IPS-20b (cell line): ENCODE results near the gene TSPAN3.

Experiments
- H3K27ac ChIP-seq: one replicate; pipeline ENCODE4 v1.5.1; 2013; ENCODE audit warnings: low read length
- H3K27me3 ChIP-seq: 2 replicates; pipeline ENCODE4 v1.6.1; 2013; ENCODE audit warnings: mild to moderate bottlenecking, low read length, inconsistent platforms; ENCODE audit not compliant: insufficient read depth
- H3K36me3 ChIP-seq: 2 replicates; pipeline ENCODE4 v1.6.1; 2013; ENCODE audit warnings: low read depth, mild to moderate bottlenecking, inconsistent platforms, low read length, moderate library complexity; ENCODE audit not compliant: insufficient read depth
- H3K4me1 ChIP-seq: 2 replicates; pipeline ENCODE4 v1.6.1; 2013; ENCODE audit warnings: mild to moderate bottlenecking, control low read depth, inconsistent platforms, low read length, moderate library complexity; ENCODE audit not compliant: insufficient read depth
- H3K4me3 ChIP-seq: 2 replicates; pipeline ENCODE4 v1.5.1; 2013; ENCODE audit warnings: mild to moderate bottlenecking, low read length, inconsistent platforms
- H3K9ac ChIP-seq: 2 replicates; pipeline ENCODE4 v1.6.1; 2013; ENCODE audit warnings: low read depth, mild to moderate bottlenecking, inconsistent platforms, low read length, moderate library complexity
- H3K9me3 ChIP-seq: 2 replicates; pipeline ENCODE4 v1.6.1; 2013; ENCODE audit warnings: mild to moderate bottlenecking, low read depth, low read length, inconsistent platforms; ENCODE audit not compliant: insufficient read depth

TSPAN3 gene

GRCh38 chr15:77037388-77038209 is 33.3 kb downstream of the TSPAN3 start:
- Histone ChIP-seq H3K27me3 (no peaks in the 10 kb centered on the region), H3K9ac (no peak overlapping the region), H3K9me3 (no peaks in the 10 kb centered on the region), H3K36me3 (peaks cover 18% of the 10 kb centered on the region; the same call in 1 of the 2 replicates), H3K27ac (no peak overlapping the region), H3K4me1 (no peaks in the 10 kb centered on the region), H3K4me3 (no peak overlapping the region)

DNA sequence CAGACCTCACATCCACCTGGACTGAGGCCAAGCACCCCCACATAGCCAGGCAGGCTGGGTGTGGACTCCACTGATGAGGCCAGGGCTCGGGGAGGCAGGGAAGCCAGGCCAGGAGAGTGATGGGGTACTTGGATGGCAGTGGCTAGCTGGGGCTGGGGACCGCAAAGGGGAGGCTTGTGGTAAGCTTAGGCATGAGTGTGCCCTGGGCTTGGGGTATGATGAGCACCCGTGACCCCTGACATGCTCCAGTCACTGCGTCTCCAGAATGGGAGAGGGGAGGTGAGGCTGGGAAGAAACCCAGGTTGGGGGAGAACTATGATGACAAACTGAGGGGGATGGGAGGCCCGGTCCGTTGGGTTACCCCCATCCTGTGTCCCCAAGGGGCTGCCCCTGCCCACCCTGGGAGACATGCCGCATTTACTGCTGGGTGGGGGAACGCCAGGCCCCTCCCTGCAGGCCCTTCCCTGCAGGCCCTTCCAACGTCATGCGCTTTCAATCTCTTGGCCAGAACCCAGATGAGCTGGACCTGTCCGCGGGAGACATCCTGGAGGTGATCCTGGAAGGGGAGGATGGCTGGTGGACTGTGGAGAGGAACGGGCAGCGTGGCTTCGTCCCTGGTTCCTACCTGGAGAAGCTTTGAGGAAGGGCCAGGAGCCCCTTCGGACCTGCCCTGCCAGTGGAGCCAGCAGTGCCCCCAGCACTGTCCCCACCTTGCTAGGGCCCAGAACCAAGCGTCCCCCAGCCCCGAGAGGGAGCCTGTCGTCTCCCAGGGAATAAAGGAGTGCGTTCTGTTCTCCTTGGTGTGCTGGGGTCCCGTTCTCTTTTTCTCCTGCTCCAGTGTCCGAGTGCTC is 34.1 kb downstream of the TSPAN3 start:
- Histone ChIP-seq H3K4me3 (no peak overlapping the region), H3K4me1 (no peaks in the 10 kb centered on the region), H3K9me3 (no peaks in the 10 kb centered on the region), H3K27me3 (no peaks in the 10 kb centered on the region), H3K9ac (no peak overlapping the region), H3K27ac (no peak overlapping the region), H3K36me3 (peaks cover 12% of the 10 kb centered on the region; the same call in 1 of the 2 replicates)

- no peaks in the 10 kb centered on the region for H3K9me3 ChIP-seq
- no peaks in the 10 kb centered on the region for H3K4me1 ChIP-seq
- H3K4me3 ChIP-seq = no peak overlapping the region
- peaks cover 12% of the 10 kb centered on the region; the same call in 1 of the 2 replicates for H3K36me3 ChIP-seq
- no peak overlapping the region for H3K27ac ChIP-seq
- no peaks in the 10 kb centered on the region for H3K27me3 ChIP-seq
- no peak overlapping the region for H3K9ac ChIP-seq
Measured at GRCh38 chr15:77035999-77036471, 34.9 kb downstream of the TSPAN3 start.

DNA sequence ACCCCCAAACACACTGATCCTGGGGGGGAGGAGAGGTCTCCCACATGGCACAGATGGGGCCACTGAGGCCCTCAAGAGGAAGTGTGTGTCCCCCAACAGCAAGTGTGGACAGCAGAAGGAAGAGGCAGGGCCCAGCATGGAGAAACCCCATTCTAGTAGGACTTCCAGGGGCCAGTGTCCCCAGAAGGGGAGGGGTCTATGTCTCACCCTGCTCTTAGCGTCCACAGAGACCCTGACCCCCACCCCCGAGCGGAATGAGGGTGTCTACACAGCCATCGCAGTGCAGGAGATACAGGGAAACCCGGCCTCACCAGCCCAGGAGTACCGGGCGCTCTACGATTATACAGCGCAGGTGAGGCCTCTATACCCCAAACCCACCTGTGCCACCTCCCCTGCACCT is 35.3 kb downstream of the TSPAN3 start:
- Histone ChIP-seq H3K4me3 (no peak overlapping the region), H3K27ac (no peak overlapping the region), H3K36me3 (peaks cover 12% of the 10 kb centered on the region; the same call in 1 of the 2 replicates), H3K9ac (no peak overlapping the region), H3K9me3 (no peaks in the 10 kb centered on the region), H3K4me1 (no peaks in the 10 kb centered on the region; the same call in 1 of the 2 replicates), H3K27me3 (no peaks in the 10 kb centered on the region)

GRCh38 chr15:77034695-77035489 is 36.0 kb downstream of the TSPAN3 start:
- no peak overlapping the region for H3K27ac ChIP-seq
- H3K36me3 ChIP-seq = peaks cover 12% of the 10 kb centered on the region; the same call in 1 of the 2 replicates
- H3K9me3 ChIP-seq = no peaks in the 10 kb centered on the region
- H3K4me3 ChIP-seq = no peak overlapping the region
- no peak overlapping the region for H3K9ac ChIP-seq
- H3K27me3 ChIP-seq = peaks cover under 1% of the 10 kb centered on the region; the same call in 1 of the 2 replicates
- no peaks in the 10 kb centered on the region; the same call in 1 of the 2 replicates for H3K4me1 ChIP-seq

- H3K9ac ChIP-seq = no peak overlapping the region
- peaks cover 10% of the 10 kb centered on the region; the same call in 1 of the 2 replicates for H3K27me3 ChIP-seq
- peaks cover 6% of the 10 kb centered on the region; the same call in 1 of the 2 replicates for H3K36me3 ChIP-seq
- H3K4me1 ChIP-seq = no peaks in the 10 kb centered on the region; the same call in 1 of the 2 replicates
- H3K9me3 ChIP-seq = no peaks in the 10 kb centered on the region
- H3K27ac ChIP-seq = no peak overlapping the region
- H3K4me3 ChIP-seq = no peak overlapping the region
Measured at GRCh38 chr15:77033729-77034671, 36.9 kb downstream of the TSPAN3 start.

GRCh38 chr15:77033417-77033728 is 37.5 kb downstream of the TSPAN3 start:
- Histone ChIP-seq H3K4me1 (no peaks in the 10 kb centered on the region; the same call in 1 of the 2 replicates), H3K36me3 (0 out of 2 replicates have a peak, but pooled peaks cover under 1% of the 10 kb centered on the region)

GRCh38 chr15:77032647-77033416 is 38.1 kb downstream of the TSPAN3 start:
- Histone ChIP-seq H3K36me3 (no peaks in the 10 kb centered on the region), H3K4me3 (no peak overlapping the region), H3K9ac (no peak overlapping the region), H3K4me1 (no peaks in the 10 kb centered on the region; the same call in 1 of the 2 replicates), H3K9me3 (no peaks in the 10 kb centered on the region), H3K27ac (no peak overlapping the region), H3K27me3 (peaks cover 16% of the 10 kb centered on the region; the same call in 1 of the 2 replicates)

More at GRCh38 chr15:77033417-77033728, 37.5 kb downstream of the TSPAN3 start:
- no peaks in the 10 kb centered on the region for H3K9me3 ChIP-seq
- H3K9ac ChIP-seq = no peak overlapping the region
- peaks cover 15% of the 10 kb centered on the region; the same call in 1 of the 2 replicates for H3K27me3 ChIP-seq
- no peak overlapping the region for H3K4me3 ChIP-seq
- no peak overlapping the region for H3K27ac ChIP-seq

DNA sequence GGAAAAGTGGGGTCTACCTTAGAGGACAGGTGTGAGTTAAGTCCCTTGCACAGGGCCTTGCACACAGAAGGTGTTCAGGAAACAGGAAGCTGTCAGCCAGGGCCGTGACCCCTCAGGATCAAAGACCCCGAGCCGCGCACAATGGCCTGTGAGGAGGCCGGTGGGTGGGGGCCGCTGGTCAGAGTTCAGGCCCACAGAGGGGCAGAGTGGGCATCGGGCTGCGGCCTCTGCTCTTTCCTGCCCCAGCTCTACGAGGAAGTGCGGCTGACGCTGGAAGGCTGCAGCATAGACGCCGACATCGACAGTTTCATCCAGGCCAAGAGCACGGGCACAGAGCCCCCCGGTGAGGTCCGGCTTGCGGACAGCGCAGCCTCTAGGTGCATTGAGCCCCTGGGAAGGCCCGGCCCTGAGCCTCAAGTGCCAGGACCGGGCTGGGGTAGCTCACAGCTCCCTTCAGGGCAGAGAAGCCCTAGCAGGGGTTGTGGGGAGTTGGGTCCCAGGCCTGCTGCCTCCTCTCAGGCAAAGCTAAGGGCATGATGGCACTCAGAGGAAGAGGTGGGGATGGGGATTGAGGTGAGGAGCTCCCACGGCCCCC is 38.8 kb downstream of the TSPAN3 start:
- H3K9ac ChIP-seq = no peak overlapping the region
- H3K4me1 ChIP-seq = no peaks in the 10 kb centered on the region; the same call in 1 of the 2 replicates
- H3K4me3 ChIP-seq = no peak overlapping the region
- H3K36me3 ChIP-seq = no peaks in the 10 kb centered on the region
- peaks cover 23% of the 10 kb centered on the region; the same call in 1 of the 2 replicates for H3K27me3 ChIP-seq
- no peaks in the 10 kb centered on the region for H3K9me3 ChIP-seq
- H3K27ac ChIP-seq = no peak overlapping the region
